22Rv1 (cell line): Measurements from ENCODE around the gene FARS2.

Source experiments
- H3K27ac ChIP-seq: fragments of 450-650 bp; 2 replicates; pipeline ENCODE4 v1.5.1; 2017
- CTCF ChIP-seq: fragments of 450-650 bp; IDR thresholded peaks from 2 replicates; pipeline ENCODE4 v1.5.1; 2017; ENCODE audit warnings: mild to moderate bottlenecking
- ZFX ChIP-seq: fragments of 450-650 bp; IDR thresholded peaks from 2 replicates; pipeline ENCODE4 v1.6.1; 2017; ENCODE audit warnings: antibody characterized with exemption, borderline replicate concordance

FARS2 gene

GRCh38 chr6:5294392-5295211, 33.3 kb downstream of the FARS2 start:
- TF ChIP-seq CTCF (no peak), ZFX (no peak)

GRCh38 chr6:5295623-5296022, 34.3 kb downstream of the FARS2 start:
- H3K27ac ChIP-seq: no peak overlapping the region
- no peak for TF ChIP-seq ZFX
- no peak for TF ChIP-seq CTCF

More at GRCh38 chr6:5294392-5295211, 33.3 kb downstream of the FARS2 start:
- no peak overlapping the region for H3K27ac ChIP-seq

- TF ChIP-seq ZFX (no peak), CTCF (no peak)
- H3K27ac ChIP-seq: no peak overlapping the region
Observed at GRCh38 chr6:5300206-5300764, 39.0 kb downstream of the FARS2 start.

- no peak overlapping the region for H3K27ac ChIP-seq
- TF ChIP-seq CTCF (no peak), ZFX (no peak)
Observed at GRCh38 chr6:5302220-5302946, 41.1 kb downstream of the FARS2 start.

GRCh38 chr6:5302995-5303622, 41.8 kb downstream of the FARS2 start:
- no peak for TF ChIP-seq ZFX
- TF ChIP-seq CTCF: peak; percentile 86
- no peak overlapping the region for H3K27ac ChIP-seq

GRCh38 chr6:5303682-5304081, 42.4 kb downstream of the FARS2 start:
- H3K27ac ChIP-seq: no peak overlapping the region
- no peak for TF ChIP-seq ZFX
- no peak for TF ChIP-seq CTCF
